ENCODE results near the gene OGFOD3. TPM values are rescaled to one million over a fixed set of nuclear protein-coding genes. Genes with fewer than 3 reads are reported as not detected.
"Not testable (repeated sequence)": the region's sequence is repeated elsewhere in the genome, so short reads cannot be mapped to it uniquely, and the experiment has no call there.

OGFOD3 gene
- total RNA-seq, 2 donors from 2014 or later: 26.4 to 32.4 TPM

DNA sequence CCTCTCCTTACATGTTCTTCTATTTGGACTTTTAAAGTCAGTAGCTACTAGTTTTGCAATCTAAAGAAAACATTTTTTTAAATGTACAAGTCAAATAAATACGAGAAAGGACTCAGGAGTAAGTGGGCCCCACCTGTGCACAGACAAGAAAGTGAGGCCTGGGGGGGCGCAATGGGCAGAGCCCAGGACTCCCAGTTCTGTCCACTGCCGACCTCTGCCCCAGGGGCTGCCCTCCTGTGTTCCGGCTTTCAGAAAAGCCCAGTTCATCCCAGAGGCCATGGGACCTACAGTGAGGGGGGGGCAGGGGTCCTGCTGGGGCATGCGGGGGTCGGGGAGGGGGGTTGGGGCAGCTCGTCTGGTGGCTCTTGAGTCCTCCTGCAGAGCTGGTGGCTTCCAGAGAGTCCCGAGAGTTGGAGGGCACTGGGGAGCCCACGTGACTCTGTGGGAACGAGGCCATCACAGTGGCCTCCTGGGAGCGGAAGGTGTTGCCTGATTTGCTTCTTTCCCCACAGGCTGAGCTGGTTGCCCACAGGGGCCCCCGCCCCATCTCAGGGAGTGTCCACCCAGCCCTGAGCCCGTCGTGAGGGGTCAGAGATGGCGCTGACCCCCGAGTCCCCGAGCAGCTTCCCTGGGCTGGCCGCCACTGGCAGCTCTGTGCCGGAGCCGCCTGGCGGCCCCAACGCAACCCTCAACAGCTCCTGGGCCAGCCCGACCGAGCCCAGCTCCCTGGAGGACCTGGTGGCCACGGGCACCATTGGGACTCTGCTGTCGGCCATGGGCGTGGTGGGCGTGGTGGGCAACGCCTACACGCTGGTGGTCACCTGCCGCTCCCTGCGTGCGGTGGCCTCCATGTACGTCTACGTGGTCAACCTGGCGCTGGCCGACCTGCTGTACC is 44.4 kb downstream of the OGFOD3 start:
- Histone ChIP-seq H3K27ac (no peak overlapping the region), H3K4me3 (no peak overlapping the region), H3K27me3 (peaks cover 0 to 17% of the 10 kb centered on the region in 2 donors), H3K36me3 (no peaks in the 10 kb centered on the region), H3K4me1 (peaks cover 0 to 27% of the 10 kb centered on the region in 2 donors), H3K9me3 (no peaks in the 10 kb centered on the region)
- DNase-seq (ENCODE audit: low spot score): no peak
- TF ChIP-seq, protein P1, sequence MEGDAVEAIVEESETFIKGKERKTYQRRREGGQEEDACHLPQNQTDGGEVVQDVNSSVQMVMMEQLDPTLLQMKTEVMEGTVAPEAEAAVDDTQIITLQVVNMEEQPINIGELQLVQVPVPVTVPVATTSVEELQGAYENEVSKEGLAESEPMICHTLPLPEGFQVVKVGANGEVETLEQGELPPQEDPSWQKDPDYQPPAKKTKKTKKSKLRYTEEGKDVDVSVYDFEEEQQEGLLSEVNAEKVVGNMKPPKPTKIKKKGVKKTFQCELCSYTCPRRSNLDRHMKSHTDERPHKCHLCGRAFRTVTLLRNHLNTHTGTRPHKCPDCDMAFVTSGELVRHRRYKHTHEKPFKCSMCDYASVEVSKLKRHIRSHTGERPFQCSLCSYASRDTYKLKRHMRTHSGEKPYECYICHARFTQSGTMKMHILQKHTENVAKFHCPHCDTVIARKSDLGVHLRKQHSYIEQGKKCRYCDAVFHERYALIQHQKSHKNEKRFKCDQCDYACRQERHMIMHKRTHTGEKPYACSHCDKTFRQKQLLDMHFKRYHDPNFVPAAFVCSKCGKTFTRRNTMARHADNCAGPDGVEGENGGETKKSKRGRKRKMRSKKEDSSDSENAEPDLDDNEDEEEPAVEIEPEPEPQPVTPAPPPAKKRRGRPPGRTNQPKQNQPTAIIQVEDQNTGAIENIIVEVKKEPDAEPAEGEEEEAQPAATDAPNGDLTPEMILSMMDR (IDR thresholded peaks at IDR 0.05): no peak

DNA sequence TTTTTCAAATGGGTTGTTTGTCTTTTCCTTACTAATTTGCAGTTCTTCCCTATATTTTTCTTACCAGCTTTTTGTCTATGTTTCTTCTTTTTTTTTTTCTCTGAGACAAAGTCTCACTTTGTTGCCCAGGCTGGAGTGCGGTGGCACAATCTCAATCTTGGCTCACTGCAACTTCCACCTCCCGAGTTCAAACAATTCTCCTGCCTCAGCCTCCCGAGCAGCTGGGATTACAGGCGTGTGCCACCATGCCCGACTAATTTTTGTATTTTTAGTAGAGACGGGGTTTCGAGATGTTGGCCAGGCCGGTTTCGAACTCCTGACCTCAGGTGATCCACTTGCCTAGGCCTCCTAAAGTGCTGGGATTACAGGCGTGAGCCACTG is 45.3 kb downstream of the OGFOD3 start:
- not testable (repeated sequence) for H3K9me3 ChIP-seq; H3K4me3 ChIP-seq; H3K36me3 ChIP-seq; H3K27ac ChIP-seq; DNase-seq (ENCODE audit: low spot score)
- Histone ChIP-seq H3K27me3 (peaks cover 0 to 17% of the 10 kb centered on the region in 2 donors), H3K4me1 (peaks cover 0 to 27% of the 10 kb centered on the region in 2 donors)

DNA sequence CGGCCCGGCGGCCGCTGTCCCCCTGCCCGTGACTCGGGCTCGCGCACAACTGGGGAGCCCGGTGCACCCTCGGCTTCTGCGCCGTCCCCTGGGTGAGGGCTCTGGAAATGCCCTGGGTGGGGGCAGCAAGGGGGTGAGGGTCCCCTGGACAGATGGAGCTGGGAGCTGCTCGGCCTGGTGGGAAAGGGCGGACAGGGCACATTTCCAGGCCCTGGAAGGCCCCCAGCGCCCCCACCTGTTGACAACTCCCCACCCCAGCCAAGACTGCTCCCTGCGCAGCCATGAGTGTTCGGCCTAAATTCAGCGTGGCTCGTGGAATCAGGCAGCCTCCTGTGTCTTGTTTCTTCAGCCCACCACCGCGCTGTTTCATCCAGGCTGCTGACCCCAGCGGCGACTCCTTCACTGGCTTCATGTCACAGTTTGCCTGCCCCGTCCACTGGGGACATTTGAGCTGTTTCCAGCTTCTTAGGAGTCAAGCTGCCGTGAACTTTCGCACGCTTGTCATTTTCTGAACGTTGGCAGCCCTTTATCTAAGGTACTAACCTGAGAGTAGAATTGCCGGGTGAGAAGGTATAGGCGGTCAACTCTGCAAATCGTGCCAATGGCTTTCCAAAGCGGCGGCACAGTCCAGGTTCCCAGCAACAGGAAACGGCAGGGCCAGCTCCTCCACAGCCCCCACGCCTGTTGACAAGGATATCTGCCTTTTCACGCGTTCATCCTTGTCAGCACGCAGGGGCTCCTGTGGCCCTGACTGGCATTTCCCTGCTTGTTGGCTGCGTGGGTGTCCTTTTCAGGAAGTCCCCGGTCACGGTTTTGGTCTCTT is 45.9 kb downstream of the OGFOD3 start:
- Histone ChIP-seq H3K4me3 (peak overlapping the region; percentile 33 to 43), H3K4me1 (peaks cover 0 to 27% of the 10 kb centered on the region in 2 donors), H3K9me3 (no peaks in the 10 kb centered on the region), H3K27me3 (peaks cover 0 to 17% of the 10 kb centered on the region in 2 donors), H3K27ac (peak overlapping the region in 1 of 2 donors; percentile 22), H3K36me3 (no peaks in the 10 kb centered on the region)
- TF ChIP-seq, protein P1 (IDR thresholded peaks at IDR 0.05): no peak
- DNase-seq (ENCODE audit: low spot score): no peak

DNA sequence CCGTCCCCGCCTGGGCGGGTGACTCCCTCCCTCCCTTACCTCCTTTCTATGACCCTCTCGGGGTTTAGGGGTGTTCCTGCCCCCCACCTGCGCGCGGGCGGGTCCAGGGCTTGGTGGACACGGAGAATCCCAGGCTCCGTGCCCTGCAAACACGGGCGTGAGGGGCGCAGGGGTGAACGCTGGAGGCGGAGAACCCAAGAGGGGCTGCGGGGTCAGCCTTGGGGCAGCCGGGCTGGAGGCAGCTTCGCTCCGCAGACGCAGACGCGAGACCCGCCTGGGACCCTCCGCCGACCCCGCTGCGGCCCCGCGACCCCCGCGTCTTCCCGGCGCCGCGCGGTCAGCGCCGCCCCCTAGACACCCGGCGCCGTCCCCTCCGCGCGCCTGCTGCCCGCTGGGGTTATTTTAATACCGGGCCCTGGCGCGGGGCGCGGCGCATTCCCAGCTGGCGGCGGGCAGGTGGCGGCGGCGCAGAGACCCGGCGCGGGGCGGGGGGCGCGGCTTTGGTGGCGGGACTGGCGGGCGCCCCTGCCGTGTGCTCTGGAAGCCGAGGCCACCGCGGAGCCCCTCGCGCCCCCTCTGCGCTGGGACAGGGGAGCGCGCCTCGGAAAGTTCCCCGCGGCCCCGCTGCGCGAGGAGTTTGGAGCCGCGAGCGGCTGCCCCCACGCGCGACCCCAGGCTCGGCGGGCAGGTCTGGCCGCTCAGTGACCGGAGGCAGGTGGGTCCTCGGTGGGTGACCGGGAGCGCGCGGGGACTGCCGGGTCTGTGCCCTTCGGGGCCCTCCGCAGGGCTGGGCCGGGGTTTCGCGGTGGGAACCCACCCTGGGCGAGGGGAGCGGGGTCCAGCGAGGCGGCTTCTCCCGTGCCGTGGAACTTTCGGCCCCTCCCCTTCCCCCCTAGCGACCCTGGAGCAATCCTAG is 46.8 kb downstream of the OGFOD3 start, which contains the start of gene UTS2R:
TSS of gene UTS2R (plus strand) at position 433 of the 916 bp plus-strand sequence. CDS start 2,560 bp downstream, outside the sequence.
- DNase-seq (ENCODE audit: low spot score): no peak
- Histone ChIP-seq H3K9me3 (no peaks in the 10 kb centered on the region), H3K4me1 (peaks cover 0 to 27% of the 10 kb centered on the region in 2 donors), H3K27ac (peak within 1 kb of the TSS in 1 of 2 donors; percentile 22), H3K36me3 (no peaks in the 10 kb centered on the region), H3K4me3 (peak within 1 kb of the TSS; percentile 33 to 43), H3K27me3 (peaks cover 0 to 17% of the 10 kb centered on the region in 2 donors)
- TF ChIP-seq, protein P1 (IDR thresholded peaks at IDR 0.05): no peak

DNA sequence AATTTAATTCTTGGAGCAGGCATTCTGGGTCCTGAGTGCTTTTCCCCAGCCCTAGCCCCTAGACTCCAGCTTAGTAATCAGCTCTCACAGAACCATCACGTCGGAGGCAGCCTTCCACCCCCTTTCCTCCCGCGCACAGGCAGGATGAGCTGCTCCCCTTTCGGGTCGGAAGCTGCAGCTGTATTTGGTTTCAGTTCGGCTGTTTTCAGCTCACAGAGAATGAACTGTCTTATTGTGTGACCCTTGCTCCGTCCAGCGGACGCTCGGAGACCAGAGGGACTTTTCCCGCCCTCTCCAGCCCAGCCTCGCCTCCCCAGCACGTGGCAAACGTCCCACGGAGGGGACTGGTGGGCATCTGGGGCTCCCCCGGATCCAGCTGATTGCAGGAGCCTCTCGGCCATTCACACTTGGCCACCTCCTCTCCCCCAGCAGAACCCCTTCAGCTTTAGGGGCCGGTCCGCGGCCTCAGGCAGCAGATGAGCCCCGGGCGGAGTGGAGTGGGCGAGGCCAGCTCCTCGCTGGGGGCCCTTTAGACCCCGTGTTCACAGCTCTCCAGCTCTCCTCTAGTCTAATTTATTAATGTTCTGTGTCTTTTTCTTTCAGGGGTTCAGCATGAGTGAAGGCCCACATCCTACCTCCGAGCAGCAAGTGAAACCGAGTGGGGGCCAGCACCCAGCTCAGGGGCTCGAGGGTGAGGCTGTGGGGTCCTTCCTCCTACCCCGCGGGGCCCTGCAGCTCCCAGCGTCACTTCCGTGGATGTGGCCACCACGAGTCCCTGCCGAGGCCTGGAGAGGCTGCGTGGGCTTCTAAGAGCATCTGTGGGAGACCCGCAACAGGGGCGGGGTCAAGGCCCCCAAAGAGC is 47.7 kb downstream of the OGFOD3 start:
- TF ChIP-seq, protein P1 (IDR thresholded peaks at IDR 0.05): no peak
- peaks cover 0 to 17% of the 10 kb centered on the region in 2 donors for H3K27me3 ChIP-seq

More for the DNA sequence above, 47.7 kb downstream of the OGFOD3 start:
- Histone ChIP-seq H3K36me3 (no peaks in the 10 kb centered on the region), H3K4me3 (peak overlapping the region in 1 of 2 donors; percentile 33), H3K4me1 (peaks cover 0 to 27% of the 10 kb centered on the region in 2 donors), H3K27ac (no peak overlapping the region), H3K9me3 (no peaks in the 10 kb centered on the region)
- no peak for DNase-seq (ENCODE audit: low spot score)
